VCaP (cell line): ENCODE results near the gene ZNF644.

Experiments used
- H3K27ac ChIP-seq: fragments of 450-650 bp; 2 replicates; pipeline ENCODE4 v1.5.1; 2017
- CTCF ChIP-seq: fragments of 450-650 bp; conservative IDR thresholded peaks from 2 replicates; pipeline ENCODE4 v1.5.1; 2017; ENCODE audit warnings: mild to moderate bottlenecking, moderate library complexity

The ZNF644 gene

GRCh38 chr1:90882221-90882620, 139.6 kb downstream of the ZNF644 start:
- no peak for TF ChIP-seq CTCF
- H3K27ac ChIP-seq = no peak overlapping the region

GRCh38 chr1:90881034-90881433, 140.8 kb downstream of the ZNF644 start:
- no peak overlapping the region for H3K27ac ChIP-seq
- TF ChIP-seq CTCF = no peak

- H3K27ac ChIP-seq = no peak overlapping the region
- no peak for TF ChIP-seq CTCF
These were observed 142.6 kb downstream of the ZNF644 start for GRCh38 chr1:90879281-90879680.

GRCh38 chr1:90876101-90876500, 145.7 kb downstream of the ZNF644 start:
- H3K27ac ChIP-seq = no peak overlapping the region
- TF ChIP-seq CTCF = no peak
